GM19467 (cell line): ENCODE data around the gene NEU4.
"Not testable (repeated sequence)": the region's sequence is repeated elsewhere in the genome, so short reads cannot be mapped to it uniquely, and the experiment has no call there.

Experiments used
- ATAC-seq: cut with Tn5 transposase; IDR thresholded peaks from one replicate; pipeline ENCODE4 v1.9.1; 2021; ENCODE audit warnings: mild to moderate bottlenecking, moderate library complexity; ENCODE audit not compliant: unreplicated experiment

Gene NEU4

GRCh38 chr2:241833101-241833663 lies 24.2 kb downstream of the NEU4 start:
- no peak for ATAC-seq

GRCh38 chr2:241833756-241834526 lies 24.9 kb downstream of the NEU4 start:
- ATAC-seq: not testable (repeated sequence)

GRCh38 chr2:241834527-241835210 lies 25.7 kb downstream of the NEU4 start:
- no peak for ATAC-seq

- ATAC-seq: no peak
Observed at GRCh38 chr2:241835611-241836010, 26.6 kb downstream of the NEU4 start.

- ATAC-seq: no peak
Observed at GRCh38 chr2:241836292-241836691, 27.3 kb downstream of the NEU4 start.

GRCh38 chr2:241837197-241837965 lies 28.4 kb downstream of the NEU4 start:
- ATAC-seq: no peak

GRCh38 chr2:241841181-241842066 lies 32.4 kb downstream of the NEU4 start:
- ATAC-seq: no peak

- no peak for ATAC-seq
Observed at GRCh38 chr2:241842067-241842415, 33.0 kb downstream of the NEU4 start.

GRCh38 chr2:241842620-241843211 lies 33.7 kb downstream of the NEU4 start:
- no peak for ATAC-seq

GRCh38 chr2:241843321-241844065 lies 34.5 kb downstream of the NEU4 start:
- ATAC-seq: no peak

- ATAC-seq: no peak
Observed at GRCh38 chr2:241844066-241844728, 35.2 kb downstream of the NEU4 start.

- no peak for ATAC-seq
Observed at GRCh38 chr2:241844831-241845578, 36.0 kb downstream of the NEU4 start.

- ATAC-seq: no peak
Observed at GRCh38 chr2:241846406-241846805, 37.4 kb downstream of the NEU4 start.

GRCh38 chr2:241848761-241849615 lies 40.0 kb downstream of the NEU4 start:
- no peak for ATAC-seq

- ATAC-seq: no peak
Observed at GRCh38 chr2:241849616-241850543, 40.9 kb downstream of the NEU4 start.
